PFSK-1 (cell line): ENCODE data around the gene JPH4.

ENCODE experiments used
- FOXP2 ChIP-seq: optimal IDR thresholded peaks from 2 replicates; pipeline ENCODE3; 2011; ENCODE audit warnings: borderline replicate concordance, control low read depth, inconsistent platforms; ENCODE audit not compliant: insufficient read depth; ENCODE audit errors: extremely low read length, extremely low read depth
- POLR2AphosphoS5 ChIP-seq: IDR thresholded peaks from 2 replicates; pipeline ENCODE4 v1.6.1; 2012; ENCODE audit warnings: low read depth, mild to moderate bottlenecking, control low read depth, low read length, moderate library complexity
- REST ChIP-seq, 2 experiments: IDR thresholded peaks; 2 replicates each; pipeline versions ENCODE4 v1.6.1 to v1.8.0; 2011 to 2012; ENCODE audit warnings: low read depth in 2 of 2, low read length in 2 of 2, control low read depth in 1 of 2, inconsistent platforms in 1 of 2, mild to moderate bottlenecking in 1 of 2, moderate library complexity in 1 of 2; ENCODE audit not compliant: insufficient read depth in 1 of 2
- SIN3A ChIP-seq: IDR thresholded peaks from 2 replicates; pipeline ENCODE4 v1.6.1; 2012; ENCODE audit warnings: mild to moderate bottlenecking, low read length, moderate library complexity, borderline replicate concordance; ENCODE audit not compliant: insufficient read depth
- TAF1 ChIP-seq: IDR thresholded peaks from 2 replicates; pipeline ENCODE4 v1.6.1; 2012; ENCODE audit warnings: low read length, control low read depth, borderline replicate concordance; ENCODE audit not compliant: insufficient read depth

Gene JPH4

GRCh38 chr14:23520899-23521533 lies 57.6 kb downstream of the JPH4 start:
- no peak for TF ChIP-seq TAF1
- no peak for TF ChIP-seq POLR2AphosphoS5
- no peak for TF ChIP-seq REST (IDR thresholded peaks at IDR 0.05; ENCODE audit: insufficient read depth in 1 of 2, low read depth in 2 of 2, low read length in 2 of 2)
- TF ChIP-seq FOXP2 = no peak

- TF ChIP-seq POLR2AphosphoS5 (no peak), SIN3A (no peak), REST (IDR thresholded peaks at IDR 0.05; ENCODE audit: insufficient read depth in 1 of 2, low read depth in 2 of 2, low read length in 2 of 2) (no peak), TAF1 (no peak), FOXP2 (no peak)
These were observed 59.9 kb downstream of the JPH4 start for GRCh38 chr14:23518709-23519108.
